Measurements from ENCODE around the gene APLN.

Gene APLN

GRCh38 chrX:129682979-129683378 is 28.2 kb upstream of the APLN start:
- TF ChIP-seq CTCF (IDR thresholded peaks at IDR 0.05) = no peak

GRCh38 chrX:129679901-129680300 is 25.1 kb upstream of the APLN start:
- TF ChIP-seq CTCF (IDR thresholded peaks at IDR 0.05) = no peak

GRCh38 chrX:129678614-129679195 is 23.9 kb upstream of the APLN start:
- TF ChIP-seq CTCF (IDR thresholded peaks at IDR 0.05) = no peak

GRCh38 chrX:129667412-129667811 is 12.7 kb upstream of the APLN start:
- no peak for TF ChIP-seq CTCF (IDR thresholded peaks at IDR 0.05)

GRCh38 chrX:129665916-129666644 is 11.3 kb upstream of the APLN start:
- TF ChIP-seq CTCF (IDR thresholded peaks at IDR 0.05) = no peak

- no peak for TF ChIP-seq CTCF (IDR thresholded peaks at IDR 0.05)
Measured at GRCh38 chrX:129663171-129663570, 8.4 kb upstream of the APLN start.

- no peak for TF ChIP-seq CTCF (IDR thresholded peaks at IDR 0.05)
Measured at GRCh38 chrX:129661369-129661768, 6.6 kb upstream of the APLN start.

Data from LNCAP (cell line).